Measurements from ENCODE around the gene ALG3. TPM values are rescaled to one million over a fixed set of nuclear protein-coding genes. Genes with fewer than 3 reads are reported as not detected.

The ALG3 gene
- total RNA-seq, 2 donors from 2014 or later: 37.3 to 42.5 TPM

GRCh38 chr3:184200825-184201224 is 47.9 kb downstream of the ALG3 start:
- Histone ChIP-seq H3K4me3 (ENCODE audit: low read length) (no peak overlapping the region), H3K27ac (ENCODE audit: low read depth, low read length) (no peak overlapping the region), H3K27me3 (ENCODE audit: control insufficient read depth, insufficient read depth, low read length, poor library complexity, severe bottlenecking) (no peaks in the 10 kb centered on the region), H3K9me3 (ENCODE audit: control insufficient read depth, low read length) (no peaks in the 10 kb centered on the region), H3K4me1 (ENCODE audit: control insufficient read depth, insufficient read depth, low read length) (no peaks in the 10 kb centered on the region), H3K9ac (ENCODE audit: extremely low read depth, low read length, poor library complexity, severe bottlenecking) (no peak overlapping the region), H3K36me3 (ENCODE audit: control insufficient read depth, insufficient read depth, low read length) (no peaks in the 10 kb centered on the region)
- Mint-ChIP-seq H3K4me3 (no peak overlapping the region), H3K36me3 (ENCODE audit: low read depth) (no peaks in the 10 kb centered on the region), H3K27me3 (ENCODE audit: insufficient read depth) (no peaks in the 10 kb centered on the region), H3K9me3 (no peaks in the 10 kb centered on the region), H3K27ac (no peak overlapping the region), H3K4me1 (no peaks in the 10 kb centered on the region)
- no peak for DNase-seq
- no peak for TF ChIP-seq CTCF (conservative IDR thresholded peaks at IDR 0.05)

GRCh38 chr3:184198509-184198908 is 50.3 kb downstream of the ALG3 start:
- H3K27ac ChIP-seq (ENCODE audit: low read depth, low read length): no peak overlapping the region
- no peaks in the 10 kb centered on the region for H3K4me1 ChIP-seq (ENCODE audit: control insufficient read depth, insufficient read depth, low read length)
- no peak for DNase-seq
- Mint-ChIP-seq H3K4me1 (no peaks in the 10 kb centered on the region), H3K9me3 (no peaks in the 10 kb centered on the region), H3K27ac (no peak overlapping the region), H3K27me3 (ENCODE audit: insufficient read depth) (no peaks in the 10 kb centered on the region), H3K36me3 (ENCODE audit: low read depth) (peaks cover 18% of the 10 kb centered on the region), H3K4me3 (no peak overlapping the region)
- H3K9me3 ChIP-seq (ENCODE audit: control insufficient read depth, low read length): no peaks in the 10 kb centered on the region
- H3K36me3 ChIP-seq (ENCODE audit: control insufficient read depth, insufficient read depth, low read length): peaks cover 15% of the 10 kb centered on the region
- no peak overlapping the region for H3K9ac ChIP-seq (ENCODE audit: extremely low read depth, low read length, poor library complexity, severe bottlenecking)
- no peak for TF ChIP-seq CTCF (conservative IDR thresholded peaks at IDR 0.05)
- H3K4me3 ChIP-seq (ENCODE audit: low read length): no peak overlapping the region
- H3K27me3 ChIP-seq (ENCODE audit: control insufficient read depth, insufficient read depth, low read length, poor library complexity, severe bottlenecking): no peaks in the 10 kb centered on the region
- 87 to 92% methylated on average over 8 to 9 of the region's 9 CpGs for WGBS, 2 experiments (ENCODE audit: insufficient coverage in 1 of 2, insufficient read length in 1 of 2)

GRCh38 chr3:184196536-184196935 is 52.2 kb downstream of the ALG3 start:
- H3K9me3 ChIP-seq (ENCODE audit: control insufficient read depth, low read length): no peaks in the 10 kb centered on the region
- H3K27ac ChIP-seq (ENCODE audit: low read depth, low read length): no peak overlapping the region
- no peak overlapping the region for H3K9ac ChIP-seq (ENCODE audit: extremely low read depth, low read length, poor library complexity, severe bottlenecking)
- no peak for DNase-seq
- H3K4me3 Mint-ChIP-seq: no peak overlapping the region
- 94 to 95% methylated on average over 5 to 6 of the region's 6 CpGs for WGBS, 2 experiments (ENCODE audit: insufficient coverage in 1 of 2, insufficient read length in 1 of 2)
- H3K27me3 Mint-ChIP-seq (ENCODE audit: insufficient read depth): no peaks in the 10 kb centered on the region
- TF ChIP-seq CTCF (conservative IDR thresholded peaks at IDR 0.05): no peak
- peaks cover 33% of the 10 kb centered on the region for H3K36me3 ChIP-seq (ENCODE audit: control insufficient read depth, insufficient read depth, low read length)
- no peaks in the 10 kb centered on the region for H3K27me3 ChIP-seq (ENCODE audit: control insufficient read depth, insufficient read depth, low read length, poor library complexity, severe bottlenecking)
- H3K4me1 ChIP-seq (ENCODE audit: control insufficient read depth, insufficient read depth, low read length): no peaks in the 10 kb centered on the region
- H3K4me3 ChIP-seq (ENCODE audit: low read length): no peak overlapping the region
- no peaks in the 10 kb centered on the region for H3K9me3 Mint-ChIP-seq
- no peaks in the 10 kb centered on the region for H3K4me1 Mint-ChIP-seq
- no peak overlapping the region for H3K27ac Mint-ChIP-seq
- peaks cover 38% of the 10 kb centered on the region for H3K36me3 Mint-ChIP-seq (ENCODE audit: low read depth)
